Measurements from ENCODE around the gene PPM1D. TPM values are rescaled to one million over a fixed set of nuclear protein-coding genes. Genes with fewer than 3 reads are reported as not detected.
A peak's percentile ranks its signal among the peaks of the same experiment; 100 is the strongest.
"Not testable (repeated sequence)": the region's sequence is repeated elsewhere in the genome, so short reads cannot be mapped to it uniquely, and the experiment has no call there.

Gene PPM1D
- 30.6 and 42.5 TPM in 2 replicates for total RNA-seq

DNA sequence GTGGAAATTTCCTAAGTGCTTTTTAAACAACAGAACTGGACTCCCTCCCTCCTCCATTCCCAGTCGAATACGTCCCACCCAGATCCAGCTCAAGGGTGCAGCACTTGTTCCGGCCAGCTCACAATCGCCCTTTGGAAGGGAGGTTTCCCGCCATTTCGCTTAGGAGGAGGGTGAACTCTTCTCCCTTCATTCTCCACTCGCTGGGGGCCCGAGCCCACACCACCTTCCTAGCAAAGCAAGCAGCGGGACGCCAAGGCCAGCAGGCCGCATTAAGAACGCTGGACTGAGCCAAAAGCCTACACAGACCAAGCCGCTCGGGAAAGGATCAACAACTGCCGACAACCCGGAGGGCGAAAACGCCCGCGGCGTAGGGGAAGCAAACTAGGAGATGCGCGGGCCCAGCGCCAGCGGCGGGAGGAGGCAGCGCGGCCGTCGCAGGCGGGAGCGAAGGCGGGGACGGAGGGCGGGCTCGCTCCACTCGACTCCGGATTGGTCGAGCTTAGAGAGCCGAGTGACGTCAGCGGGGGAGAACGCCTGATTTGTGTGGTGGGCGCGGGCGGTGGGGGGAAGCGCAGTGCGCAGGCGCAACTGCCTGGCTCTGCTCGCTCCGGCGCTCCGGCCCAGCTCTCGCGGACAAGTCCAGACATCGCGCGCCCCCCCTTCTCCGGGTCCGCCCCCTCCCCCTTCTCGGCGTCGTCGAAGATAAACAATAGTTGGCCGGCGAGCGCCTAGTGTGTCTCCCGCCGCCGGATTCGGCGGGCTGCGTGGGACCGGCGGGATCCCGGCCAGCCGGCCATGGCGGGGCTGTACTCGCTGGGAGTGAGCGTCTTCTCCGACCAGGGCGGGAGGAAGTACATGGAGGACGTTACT is at the start of gene PPM1D:
TSS of gene PPM1D (plus strand) at position 574 of the 870 bp plus-strand sequence. CDS start at position 796, 222 bp downstream.
- DNase-seq: peak; percentile 100

DNA sequence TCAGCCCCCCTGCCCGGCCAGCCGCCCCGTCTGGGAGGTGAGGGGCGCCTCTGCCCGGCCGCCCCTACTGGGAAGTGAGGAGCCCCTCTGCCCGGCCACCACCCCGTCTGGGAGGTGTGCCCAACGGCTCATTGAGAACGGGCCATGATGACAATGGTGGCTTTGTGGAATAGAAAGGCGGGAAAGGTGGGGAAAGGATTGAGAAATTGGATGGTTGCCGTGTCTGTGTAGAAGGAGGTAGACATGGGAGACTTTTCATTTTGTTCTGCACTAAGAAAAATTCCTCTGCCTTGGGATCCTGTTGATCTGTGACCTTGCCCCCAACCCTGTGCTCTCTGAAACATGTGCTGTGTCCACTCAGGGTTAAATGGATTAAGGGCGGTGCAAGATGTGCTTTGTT is 47.7 kb upstream of the PPM1D start:
- DNase-seq: not testable (repeated sequence)

DNA sequence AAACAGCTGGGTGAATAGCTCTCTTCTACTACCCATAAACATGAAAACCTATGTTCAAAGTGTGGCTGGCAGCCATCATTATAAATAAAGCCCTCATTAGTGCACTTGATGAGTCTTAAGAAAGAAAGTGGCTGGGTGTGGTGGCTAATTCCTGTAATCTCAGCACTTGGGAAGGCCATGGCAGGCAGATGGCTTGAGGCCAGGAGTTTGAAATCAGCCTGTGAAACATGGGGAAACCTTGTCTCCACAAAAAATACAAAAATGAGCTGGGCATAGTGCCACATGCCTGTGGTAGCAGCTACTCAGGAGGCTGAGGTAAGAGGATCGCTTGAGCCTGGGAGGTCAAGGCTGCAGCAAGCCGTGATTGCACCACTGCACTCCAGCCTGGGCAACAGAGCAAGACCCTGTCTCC is 45.6 kb upstream of the PPM1D start:
- no peak for DNase-seq

DNA sequence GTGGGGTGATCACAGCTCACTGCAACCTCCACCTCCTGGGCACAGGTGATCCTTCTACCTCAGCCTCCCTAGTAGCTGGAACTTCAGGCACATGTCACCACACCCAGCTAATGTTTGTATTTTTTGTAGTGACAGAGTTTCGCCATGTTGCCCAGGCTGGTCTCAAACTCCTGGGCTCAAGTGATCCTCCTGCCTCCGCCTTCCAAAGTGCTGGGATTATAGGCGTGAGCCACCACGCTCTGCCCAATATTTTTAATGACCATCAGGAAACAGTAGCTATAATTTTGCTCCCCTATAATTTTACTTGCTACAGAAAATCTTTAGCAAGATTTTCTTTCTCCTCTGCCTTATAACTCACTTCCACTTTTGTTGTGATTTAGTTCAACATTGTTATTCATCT is 44.2 kb upstream of the PPM1D start:
- no peak for DNase-seq

DNA sequence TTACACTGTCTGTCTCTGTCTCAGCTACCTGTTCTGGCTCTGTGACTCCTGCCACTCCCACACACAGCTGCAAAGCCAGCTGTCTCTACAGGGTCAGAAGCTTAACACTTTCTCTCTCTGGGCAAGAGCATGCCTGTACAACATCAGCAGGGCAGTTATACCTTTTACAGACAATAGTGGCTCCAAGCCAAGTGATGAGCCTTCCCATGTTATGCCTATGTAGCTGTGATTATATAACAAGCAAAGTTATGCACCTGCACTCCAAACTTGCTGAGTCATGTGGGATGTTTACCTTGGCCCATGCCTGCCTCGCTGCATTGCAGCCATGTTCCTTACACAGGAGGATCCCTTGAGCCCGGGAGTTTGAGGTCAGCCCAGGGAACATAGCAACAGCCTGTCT is 42.2 kb upstream of the PPM1D start:
- DNase-seq: no peak

DNA sequence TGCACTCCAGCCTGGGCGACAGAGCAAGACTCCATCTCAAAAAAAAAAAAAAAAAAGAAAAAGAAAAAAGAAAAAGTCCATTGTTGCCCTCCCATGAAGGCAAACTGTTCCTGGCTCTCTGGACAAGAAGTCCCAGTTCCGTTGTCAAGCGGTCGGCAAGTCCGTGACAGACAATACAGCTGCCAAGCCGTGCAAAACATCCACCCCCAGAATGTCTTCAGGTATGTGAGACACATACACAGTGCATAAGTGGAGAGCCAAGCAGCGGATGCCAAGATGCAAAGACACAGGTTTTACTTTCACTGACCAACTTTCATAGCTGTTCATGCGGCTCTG is 40.4 kb upstream of the PPM1D start:
- DNase-seq: no peak

DNA sequence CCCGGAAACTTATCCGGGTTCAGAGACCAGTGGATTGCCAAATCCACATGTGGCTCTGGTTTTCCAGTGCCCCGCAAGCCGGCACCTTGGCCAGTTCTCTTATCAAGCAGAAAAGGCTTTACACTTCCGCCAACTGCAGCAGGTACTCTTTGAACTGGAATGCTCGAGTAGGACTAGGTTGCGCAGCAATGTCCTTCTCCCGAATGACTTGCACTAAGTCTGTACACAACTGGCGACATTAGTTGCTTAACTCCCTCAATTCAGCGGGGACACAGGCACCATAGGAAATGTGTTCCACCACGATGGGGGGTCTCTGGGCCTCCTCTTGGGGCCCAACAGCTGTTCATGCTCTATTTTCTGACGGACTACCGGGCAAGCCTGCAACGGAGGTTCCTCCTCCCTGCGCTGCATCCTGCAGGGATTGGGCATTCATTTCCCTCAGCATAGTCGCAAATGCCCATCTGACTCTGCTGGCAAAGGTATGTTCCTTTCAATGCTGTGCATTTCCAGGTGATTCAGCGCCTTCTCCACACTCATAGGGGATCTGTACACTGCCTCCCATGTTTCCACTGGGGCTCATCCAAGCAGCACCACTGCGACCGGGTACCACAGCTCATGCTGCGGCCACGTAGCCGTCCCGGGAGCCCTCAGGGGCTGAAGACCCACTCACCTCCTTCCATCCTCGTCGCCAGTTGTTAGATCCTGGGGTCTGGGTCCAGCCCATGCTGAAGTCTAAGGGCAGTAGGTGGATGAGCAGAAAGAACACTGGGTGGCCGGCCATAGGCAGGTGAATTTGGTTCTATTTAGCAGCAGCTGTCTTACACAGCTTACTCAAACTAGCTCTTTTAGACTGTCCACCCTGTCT is 39.8 kb upstream of the PPM1D start:
- DNase-seq: no peak

DNA sequence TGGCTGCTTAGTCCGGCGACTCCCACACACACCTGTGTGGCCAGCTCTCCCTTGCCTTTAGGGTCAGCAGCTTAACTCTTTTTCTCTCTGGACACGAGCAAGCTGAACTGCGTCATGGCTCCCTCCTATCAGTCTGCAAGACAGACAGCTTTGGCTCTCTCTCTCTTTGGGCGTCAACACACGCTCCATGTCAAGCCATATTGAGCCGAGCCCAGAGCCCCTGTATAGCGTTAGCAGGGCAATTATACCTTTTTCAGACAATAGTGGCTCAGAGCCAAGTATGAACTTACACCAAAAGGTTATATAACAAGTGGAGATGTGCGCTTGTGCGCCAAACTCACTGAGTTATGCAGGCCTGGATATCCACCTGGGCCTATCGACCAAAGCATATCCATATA is 39.1 kb upstream of the PPM1D start:
- DNase-seq: no peak

DNA sequence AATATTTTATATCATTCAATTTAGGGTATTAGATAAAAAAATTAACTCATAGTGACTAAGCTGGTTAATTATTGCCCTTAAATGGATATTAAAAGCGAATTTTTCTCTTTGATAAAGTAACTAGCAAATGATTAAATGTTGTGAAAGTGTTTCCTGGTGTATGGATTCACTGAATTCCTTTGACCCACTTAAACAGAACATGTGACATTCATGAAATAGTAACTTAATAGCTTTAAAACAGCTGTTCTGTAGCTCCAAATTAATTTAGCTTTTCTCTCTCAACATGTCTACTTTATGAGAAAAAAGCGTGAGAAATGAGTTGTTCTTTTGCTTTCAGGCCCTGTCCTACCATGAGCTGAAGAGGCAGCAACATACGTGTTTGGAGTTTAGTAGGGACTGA is 37.6 kb upstream of the PPM1D start:
- no peak for DNase-seq

DNA sequence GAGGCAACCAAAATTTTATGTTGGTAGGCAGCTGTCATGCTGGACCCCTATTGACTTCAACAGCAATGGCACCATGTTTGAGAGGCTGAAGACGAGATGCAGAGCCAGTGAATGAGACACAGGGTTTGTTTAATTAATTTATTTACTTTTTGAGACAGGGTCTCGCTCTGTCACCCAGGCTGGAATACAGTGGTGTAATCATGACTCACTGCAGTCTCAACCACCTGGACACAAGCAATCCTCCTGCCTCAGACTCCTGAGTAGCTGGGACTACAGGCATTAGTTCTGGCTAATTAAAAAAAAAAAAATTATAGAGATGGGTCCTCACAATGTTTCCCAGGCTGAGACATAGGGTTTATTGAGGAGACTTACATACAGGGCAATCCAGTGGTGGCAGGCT is 36.2 kb upstream of the PPM1D start:
- no peak for DNase-seq

DNA sequence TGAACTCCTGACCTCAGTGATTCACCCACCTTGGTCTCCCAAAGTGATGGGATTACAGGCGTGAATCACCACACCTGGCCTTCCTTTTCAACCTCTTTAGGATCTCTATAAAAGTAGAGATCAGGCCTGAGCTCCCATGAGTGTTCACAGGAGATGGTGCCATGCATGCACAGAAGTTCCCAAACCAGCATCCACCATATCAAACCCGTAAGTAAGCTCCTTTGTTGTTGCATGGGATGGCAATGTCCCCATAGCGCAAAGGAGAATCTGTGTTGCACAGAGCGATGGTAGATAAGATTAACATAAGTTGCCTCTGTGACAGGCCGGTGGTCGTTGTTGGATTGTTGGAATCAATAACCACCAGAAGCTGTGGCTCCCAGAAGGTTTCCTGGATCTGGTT is 34.8 kb upstream of the PPM1D start:
- no peak for DNase-seq

DNA sequence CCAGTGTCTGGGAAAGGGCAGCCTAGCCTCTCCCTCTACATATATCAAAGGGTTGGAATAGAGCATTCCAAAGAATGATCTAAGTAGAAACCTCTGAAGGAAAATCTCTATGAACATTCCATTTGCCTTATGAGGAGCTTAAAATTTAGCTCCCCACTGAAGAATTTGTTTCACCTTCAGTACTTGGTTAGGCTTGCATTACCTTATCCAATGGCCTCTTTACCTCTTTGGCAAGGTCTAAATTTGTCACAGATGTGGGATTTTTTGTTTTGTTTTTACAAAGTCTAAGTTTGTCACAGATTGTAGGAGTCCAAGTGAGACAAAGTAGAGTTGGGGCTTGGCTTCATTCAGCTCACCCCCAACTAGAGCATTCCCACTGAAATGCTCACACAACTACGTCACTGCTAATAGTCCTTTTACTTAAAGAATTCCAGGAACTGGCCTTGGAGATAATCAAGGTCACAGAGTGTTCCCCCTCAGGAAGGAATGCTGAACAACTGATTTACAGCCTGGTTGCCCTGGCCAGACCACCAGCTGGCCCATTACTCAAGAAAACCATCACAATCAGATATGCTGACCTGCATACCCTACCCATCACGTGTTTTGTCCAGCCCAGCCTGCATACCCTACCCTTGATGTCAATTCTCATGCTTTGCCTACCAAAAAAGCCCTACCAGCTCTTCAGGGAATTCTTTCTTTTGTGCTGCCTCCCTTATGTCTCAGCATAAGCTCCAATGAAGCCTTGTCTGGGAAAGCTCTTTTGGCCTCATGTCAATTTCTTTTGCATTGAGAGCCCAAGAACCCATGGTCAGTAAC is 26.5 kb upstream of the PPM1D start:
- DNase-seq: peak; percentile 99

DNA sequence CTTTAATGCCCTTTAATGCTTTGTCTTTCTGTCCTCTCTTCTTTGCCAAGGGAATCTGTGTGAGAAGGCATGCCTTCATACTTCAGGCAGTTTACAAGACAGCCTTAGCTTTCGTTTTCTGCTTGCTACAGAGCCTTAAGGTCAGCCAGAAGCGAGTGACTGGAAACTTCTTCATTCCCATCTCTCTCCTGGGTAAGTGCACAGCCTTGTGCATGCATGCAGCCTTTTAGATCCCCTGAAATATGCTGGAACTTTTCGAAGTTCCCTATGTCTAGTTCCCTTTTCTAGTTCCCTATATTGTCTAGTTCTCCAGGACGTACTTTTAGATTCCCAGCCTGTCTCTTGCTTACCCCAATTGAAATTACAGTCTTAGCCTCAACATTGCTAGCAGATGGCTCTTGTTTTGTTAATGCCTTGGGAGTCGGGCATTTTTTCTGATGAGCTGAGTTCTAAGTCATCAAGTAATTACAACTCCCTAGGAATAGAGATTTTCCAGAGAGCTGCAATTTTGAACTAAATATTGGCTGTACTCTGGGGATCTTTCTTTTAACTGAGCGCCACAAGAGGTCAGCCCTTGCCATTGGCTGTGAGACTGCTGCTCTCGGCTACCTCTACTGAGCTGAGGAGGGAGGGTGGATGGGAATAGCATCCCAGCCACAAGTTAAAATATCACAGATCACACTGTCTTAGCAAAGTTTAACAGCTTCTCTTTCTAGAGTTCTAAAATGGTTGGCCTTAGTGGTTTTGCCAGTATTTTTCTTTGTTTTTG is 22.7 kb upstream of the PPM1D start:
- DNase-seq: peak; percentile 56

DNA sequence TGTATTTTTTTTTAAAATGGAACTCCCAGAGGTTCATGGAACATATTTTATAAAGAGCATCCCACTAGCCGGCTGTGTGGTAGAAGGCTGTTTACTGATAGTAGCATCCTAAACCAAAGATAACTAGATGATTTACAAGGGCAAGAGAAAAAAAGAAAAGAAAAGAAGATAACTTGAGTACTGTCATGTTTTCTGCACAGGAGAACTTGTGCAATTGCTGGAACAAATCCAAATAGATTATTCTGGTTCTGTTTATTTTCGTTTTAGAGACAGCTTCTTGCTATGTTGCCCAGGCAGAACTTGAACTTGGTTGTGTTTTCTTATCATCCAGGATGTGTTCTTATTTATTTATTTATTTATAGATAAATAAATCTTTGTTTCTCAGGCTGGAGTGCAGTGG is 20.9 kb upstream of the PPM1D start:
- DNase-seq: no peak

DNA sequence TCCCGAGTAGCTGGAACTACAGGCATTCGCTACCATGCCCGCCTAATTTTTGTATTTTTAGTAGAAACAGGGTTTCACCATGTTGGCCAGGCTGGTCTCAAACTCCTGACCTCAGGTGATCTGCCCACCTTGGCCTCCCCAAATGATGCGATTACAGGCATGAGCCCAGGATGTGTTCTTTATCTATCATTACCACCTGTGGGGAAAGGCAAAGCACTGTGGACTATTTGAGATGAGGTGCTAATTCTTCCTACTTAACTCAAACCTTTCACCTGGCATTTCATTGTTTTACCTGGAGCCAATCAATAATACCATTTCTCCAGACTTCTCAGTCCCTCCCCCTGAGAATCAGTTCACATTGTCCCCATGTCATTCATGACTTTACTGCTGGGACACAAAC is 20.4 kb upstream of the PPM1D start:
- DNase-seq: no peak

DNA sequence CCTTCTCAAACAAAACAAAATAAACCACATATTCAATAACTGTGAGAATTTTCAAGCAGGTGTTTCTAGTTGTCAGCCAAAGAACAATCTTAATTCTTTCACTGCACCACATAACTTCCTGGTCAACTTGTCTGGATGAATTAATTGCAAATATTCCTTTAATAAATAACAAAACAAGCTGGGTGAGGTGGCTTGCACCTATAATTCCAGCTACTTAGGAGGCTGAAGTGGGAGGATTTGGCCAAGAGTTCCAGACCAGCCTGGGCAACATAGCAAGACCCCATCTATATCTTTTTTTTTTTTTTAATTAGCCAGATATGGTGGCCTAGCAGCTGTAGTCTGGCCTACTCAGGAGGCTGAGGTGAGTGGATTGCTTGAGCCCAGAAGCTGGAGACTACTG is 17.0 kb upstream of the PPM1D start:
- DNase-seq: no peak

DNA sequence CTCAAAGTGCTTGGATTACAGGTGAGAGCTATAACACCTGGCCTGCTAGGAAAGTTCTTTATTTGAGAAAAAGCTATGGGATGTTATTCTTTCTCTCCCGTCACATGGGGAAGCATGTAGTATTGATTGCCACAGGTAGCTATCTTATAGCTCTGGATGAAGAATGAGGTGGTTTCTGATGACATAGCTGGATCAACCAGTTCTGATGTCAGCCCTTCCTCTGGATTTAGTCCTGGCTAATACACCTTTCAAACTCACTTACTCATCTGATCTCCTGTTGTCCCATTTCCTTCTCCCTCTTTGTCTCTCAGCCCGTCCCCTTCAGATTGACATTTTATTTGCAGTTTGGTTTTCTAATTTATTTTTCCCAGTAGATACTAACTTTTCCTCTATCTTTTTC is 14.1 kb upstream of the PPM1D start:
- no peak for DNase-seq

DNA sequence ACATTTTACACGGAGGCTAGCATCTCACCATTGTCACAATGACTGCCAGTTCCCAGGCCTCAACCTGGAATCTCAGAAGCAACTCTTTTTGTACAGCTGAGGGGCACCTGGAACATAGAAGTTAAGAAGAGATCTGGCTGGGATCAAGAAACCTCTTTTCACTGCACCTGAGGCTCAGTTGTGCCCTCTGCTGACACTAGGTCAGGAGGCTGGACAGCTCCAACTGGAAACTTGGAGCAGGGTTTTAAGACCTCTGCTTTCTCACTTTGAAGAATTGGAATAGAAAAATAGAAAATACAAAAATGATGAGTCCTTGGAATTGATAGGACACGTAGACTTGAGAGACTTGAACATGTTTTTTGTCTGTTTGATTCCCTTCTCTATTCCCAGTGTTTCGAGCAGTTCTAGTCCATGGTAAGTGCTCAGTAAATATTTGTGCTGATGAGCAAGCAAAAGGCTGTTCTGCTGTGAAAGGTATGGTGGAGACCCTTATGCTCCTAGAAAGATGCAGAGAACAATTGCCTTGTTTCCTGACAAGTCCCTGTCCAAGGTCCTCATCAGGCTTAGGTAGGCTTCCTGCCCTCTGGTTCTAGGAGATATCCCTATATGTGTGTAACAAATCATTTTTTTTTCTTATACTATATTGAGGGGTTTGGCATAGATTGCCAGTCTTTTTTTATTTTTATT is 13.6 kb upstream of the PPM1D start:
- DNase-seq: peak; percentile 69

DNA sequence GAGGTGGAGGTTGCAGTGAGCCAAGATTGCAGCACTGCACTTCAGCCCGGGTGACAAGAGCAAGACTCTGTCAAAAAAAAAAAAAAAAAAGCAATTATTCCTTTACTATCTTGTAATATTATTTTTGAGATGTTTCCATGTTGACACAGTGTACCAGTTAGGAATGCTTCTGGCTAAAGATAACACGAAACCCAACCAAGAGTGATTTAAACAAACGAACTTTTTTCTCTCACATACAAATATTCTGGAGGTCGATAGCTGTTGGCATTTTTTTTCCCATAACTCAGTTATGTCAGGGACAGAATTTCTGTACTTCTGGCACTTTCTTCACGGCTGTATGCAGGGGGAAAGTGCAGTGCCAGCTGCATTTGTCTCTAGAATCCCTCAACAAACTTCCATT is 9.9 kb upstream of the PPM1D start:
- no peak for DNase-seq

DNA sequence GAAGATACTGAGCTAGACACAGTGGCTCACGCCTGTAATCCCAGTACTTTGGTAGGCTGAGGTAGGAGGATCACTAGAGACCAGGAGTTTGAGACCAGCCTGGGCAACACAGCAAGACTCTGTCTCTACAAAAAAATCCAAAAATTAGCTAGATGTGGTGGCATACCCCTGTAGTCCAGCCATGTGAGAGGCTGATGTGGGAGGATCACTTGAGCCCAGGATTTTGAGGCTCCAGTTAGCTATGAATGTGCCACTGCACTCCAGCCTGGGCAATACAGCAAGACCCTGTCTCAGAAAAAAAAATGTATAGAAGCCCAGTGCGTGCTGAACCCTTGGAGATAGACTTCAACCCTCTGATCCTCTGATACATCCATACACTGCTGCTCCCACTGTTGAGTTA is 7.2 kb upstream of the PPM1D start:
- DNase-seq: no peak

DNA sequence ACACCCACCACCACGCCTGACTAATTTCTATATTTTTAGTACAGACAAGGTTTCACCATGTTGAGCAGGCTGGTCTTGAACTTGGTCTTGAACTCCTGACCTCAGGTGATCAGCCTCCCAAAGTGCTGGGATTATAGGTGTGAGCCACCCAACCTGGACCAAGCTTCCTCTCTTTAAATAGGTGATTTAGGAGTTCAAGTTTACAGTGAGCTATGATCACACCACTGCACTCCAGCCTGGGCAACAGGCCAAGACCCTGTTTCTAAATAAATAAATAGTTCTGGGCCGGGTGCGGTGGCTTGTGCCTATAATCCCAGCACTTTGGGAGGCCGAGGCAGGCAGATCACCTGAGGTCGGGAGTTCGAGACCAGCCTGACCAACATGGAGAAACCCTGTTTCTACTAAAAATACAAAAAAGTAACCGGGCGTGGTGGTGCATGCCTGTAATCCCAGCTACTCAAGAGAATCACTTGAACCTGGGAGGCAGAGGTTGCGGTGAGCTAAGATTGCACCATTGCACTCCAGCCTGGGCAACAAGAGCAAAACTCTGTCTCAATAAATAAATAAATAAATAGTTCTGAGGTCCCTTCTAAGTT is 6.5 kb upstream of the PPM1D start:
- not testable (repeated sequence) for DNase-seq
